Caco-2 (cell line): Measurements from ENCODE around the gene ECHS1. TPM values are rescaled to one million over a fixed set of nuclear protein-coding genes. Genes with fewer than 3 reads are reported as not detected.
A peak's percentile ranks its signal among the peaks of the same experiment; 100 is the strongest.
"Not testable (repeated sequence)": the region's sequence is repeated elsewhere in the genome, so short reads cannot be mapped to it uniquely, and the experiment has no call there.

Source experiments
- BruUV-seq: library from RNA; stranded (reverse); fragments of 400-500 nt; replicated peaks from 2 replicates; lab custom pipeline; 2021; lab: Mats Ljungman, UMichigan
- CTCF ChIA-PET: fragments of 300-600 bp; sonication (Branson Sonifier 250); formaldehyde crosslinking; loops from one replicate; lab custom pipeline; 2022; ENCODE audit warnings: antibody characterized with exemption; lab: Charles Lee
- POLR2A ChIA-PET: fragments of 300-600 bp; sonication (Branson Sonifier 250); formaldehyde crosslinking; loops from one replicate; lab custom pipeline; 2022; ENCODE audit warnings: antibody characterized with exemption; lab: Charles Lee
- DNase-seq, 2 experiments: peaks; one replicate each; pipeline versions ENCODE4 v3.0.0 to v3.0.0-alpha.2; 2020 to 2022
- H3K27me3 ChIP-seq: replicated peaks from 2 replicates; pipeline ENCODE4 v1.6.0; 2011; ENCODE audit warnings: low read length; ENCODE audit not compliant: control insufficient read depth, insufficient read depth
- H3K36me3 ChIP-seq: 2 replicates; pipeline ENCODE4 v1.5.1; 2011; ENCODE audit warnings: low read length; ENCODE audit not compliant: control insufficient read depth, insufficient read depth
- H3K4me1 ChIP-seq: fragments of 250-450 bp; sonication (Bioruptor Pico); 2 replicates; pipeline ENCODE4 v1.5.1; 2020; ENCODE audit warnings: mild to moderate bottlenecking
- H3K4me3 ChIP-seq: 2 replicates; pipeline ENCODE4 v1.5.1; 2011; ENCODE audit warnings: low read depth, mild to moderate bottlenecking, control low read depth, low read length
- H3K9me3 ChIP-seq: fragments of 250-450 bp; sonication (Bioruptor Pico); 2 replicates; pipeline ENCODE4 v1.5.1; 2020; ENCODE audit warnings: mild to moderate bottlenecking, moderate library complexity
- H3K27ac Mint-ChIP-seq: one replicate; pipeline ENCODE4 v1.8.0; 2022; ENCODE audit warnings: mixed read lengths; ENCODE audit not compliant: unreplicated experiment
- H3K27me3 Mint-ChIP-seq: one replicate; pipeline ENCODE4 v1.8.0; 2022; ENCODE audit warnings: mixed read lengths; ENCODE audit not compliant: insufficient read depth, unreplicated experiment
- H3K36me3 Mint-ChIP-seq: one replicate; pipeline ENCODE4 v1.8.0; 2022; ENCODE audit warnings: mild to moderate bottlenecking, mixed read lengths; ENCODE audit not compliant: insufficient read depth, unreplicated experiment
- H3K4me1 Mint-ChIP-seq: one replicate; pipeline ENCODE4 v1.8.0; 2022; ENCODE audit warnings: low read depth, mixed read lengths; ENCODE audit not compliant: unreplicated experiment
- H3K4me3 Mint-ChIP-seq: one replicate; pipeline ENCODE4 v1.8.0; 2022; ENCODE audit warnings: mild to moderate bottlenecking, moderate library complexity, mixed read lengths; ENCODE audit not compliant: unreplicated experiment
- H3K9me3 Mint-ChIP-seq: one replicate; pipeline ENCODE4 v1.8.0; 2022; ENCODE audit warnings: mixed read lengths; ENCODE audit not compliant: unreplicated experiment
- CTCF ChIP-seq, 2 experiments: fragments of 200-600 bp in 1 of 2; IDR thresholded peaks; 1 replicate in 1 of 2; 2 replicates in 1 of 2; pipeline versions ENCODE4 v1.5.1 to v1.8.0; 2011 to 2022; ENCODE audit warnings: antibody characterized with exemption in 1 of 2, control low read depth in 1 of 2, inconsistent platforms in 1 of 2, low read depth in 1 of 2, low read length in 1 of 2, mild to moderate bottlenecking in 1 of 2, moderate library complexity in 1 of 2; ENCODE audit not compliant: insufficient read depth in 1 of 2, severe bottlenecking in 1 of 2, unreplicated experiment in 1 of 2
- intact Hi-C: fragments of 100-400 bp; cut with micrococcal nuclease; formaldehyde crosslinking; loops from one replicate; pipeline ENCODE4 v1.10.0; 2022; ENCODE audit not compliant: unreplicated experiment
- total RNA-seq: library from RNA; stranded (reverse); gene quantifications from 2 replicates; pipeline ENCODE4 v1.2.3, GENCODE V29; 2022

Gene ECHS1
- total RNA-seq, 1 experiment from 2014 or later, result 247 TPM

DNA sequence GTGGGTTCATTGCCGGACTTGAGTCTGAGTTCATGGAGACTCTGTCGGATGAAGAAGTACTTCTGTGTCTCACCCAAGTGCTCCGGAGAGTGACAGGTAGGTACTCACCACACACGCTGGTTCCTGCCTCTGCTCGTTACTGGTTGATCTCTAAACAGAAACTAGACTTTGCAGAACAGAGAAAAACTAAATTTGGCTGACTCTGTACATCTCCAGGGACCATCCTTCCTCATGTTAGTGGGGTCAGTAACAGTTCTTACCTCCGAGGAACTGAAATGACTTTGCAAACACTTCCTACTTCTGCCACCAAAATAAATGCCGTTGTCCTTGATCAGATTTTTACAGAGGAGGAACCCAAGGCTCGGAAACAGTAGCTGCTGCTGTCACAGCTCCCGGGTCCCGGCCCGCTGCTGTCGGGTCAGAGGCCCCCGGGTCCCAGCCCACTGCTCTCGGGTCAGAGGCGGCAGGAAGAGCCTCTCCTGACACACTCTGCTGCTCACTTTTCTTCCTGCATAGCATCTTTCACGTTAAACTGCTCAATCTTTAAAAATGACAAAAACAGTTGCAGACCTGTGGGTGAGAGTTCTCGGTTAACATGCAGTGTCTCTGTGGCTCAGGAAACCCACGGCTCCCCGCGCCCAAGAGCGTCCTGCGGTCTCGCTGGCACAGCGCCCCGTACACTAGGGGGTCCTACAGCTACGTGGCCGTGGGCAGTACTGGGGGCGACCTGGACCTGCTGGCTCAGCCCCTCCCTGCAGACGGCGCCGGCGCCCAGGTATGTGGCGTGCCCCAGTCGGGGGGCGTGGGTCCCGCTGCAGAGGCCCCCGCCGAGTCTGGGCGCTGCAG, 16.0 kb upstream of the ECHS1 start:
- DNase-seq, result peak in 1 of 2 experiments; percentile 25
- H3K4me1 ChIP-seq, result peaks cover 8% of the 10 kb centered on the region; the same call in 1 of the 2 replicates
- H3K9me3 ChIP-seq, result no peaks in the 10 kb centered on the region
- POLR2A ChIA-PET, result no interaction called here
- peaks cover 20% of the 10 kb centered on the region for H3K36me3 Mint-ChIP-seq
- intact Hi-C loops, result no loop called here
- H3K4me3 ChIP-seq, result no peak overlapping the region
- H3K9me3 Mint-ChIP-seq, result no peaks in the 10 kb centered on the region
- H3K27ac Mint-ChIP-seq, result no peak overlapping the region
- no peaks in the 10 kb centered on the region; the same call in 1 of the 2 replicates for H3K36me3 ChIP-seq
- H3K27me3 ChIP-seq, result no peaks in the 10 kb centered on the region
- no peaks in the 10 kb centered on the region for H3K4me1 Mint-ChIP-seq
- no peak overlapping the region for H3K4me3 Mint-ChIP-seq
- H3K27me3 Mint-ChIP-seq, result no peaks in the 10 kb centered on the region
- no TSS peak for BruUV-seq
- CTCF ChIA-PET, result no interaction called here
- no peak for TF ChIP-seq CTCF (IDR thresholded peaks at IDR 0.05; ENCODE audit: insufficient read depth in 1 of 2, low read depth in 1 of 2, low read length in 1 of 2, severe bottlenecking in 1 of 2, unreplicated experiment in 1 of 2)

- no peak for TF ChIP-seq CTCF (IDR thresholded peaks at IDR 0.05; ENCODE audit: insufficient read depth in 1 of 2, low read depth in 1 of 2, low read length in 1 of 2, severe bottlenecking in 1 of 2, unreplicated experiment in 1 of 2)
- Mint-ChIP-seq H3K4me3 (no peak overlapping the region), H3K9me3 (no peaks in the 10 kb centered on the region), H3K27ac (no peak overlapping the region), H3K4me1 (no peaks in the 10 kb centered on the region), H3K36me3 (peaks cover 12% of the 10 kb centered on the region), H3K27me3 (no peaks in the 10 kb centered on the region)
- Histone ChIP-seq H3K36me3 (no peaks in the 10 kb centered on the region; the same call in 1 of the 2 replicates), H3K4me1 (peaks cover 8% of the 10 kb centered on the region; the same call in 1 of the 2 replicates), H3K9me3 (no peaks in the 10 kb centered on the region), H3K4me3 (no peak overlapping the region), H3K27me3 (no peaks in the 10 kb centered on the region)
- intact Hi-C loops, result no loop called here
- BruUV-seq, result no TSS peak
- ChIA-PET CTCF (no interaction called here), POLR2A (no interaction called here)
- peak in 1 of 2 experiments; percentile 21 for DNase-seq
Observed at GRCh38 chr10:133388236-133388972, 15.2 kb upstream of the ECHS1 start.

GRCh38 chr10:133386951-133387350, 13.8 kb upstream of the ECHS1 start:
- H3K36me3 Mint-ChIP-seq, H3K36me3 ChIP-seq, H3K4me1 Mint-ChIP-seq, H3K9me3 ChIP-seq, intact Hi-C loops, H3K27me3 Mint-ChIP-seq, CTCF ChIA-PET, DNase-seq, H3K4me3 ChIP-seq, BruUV-seq, H3K4me3 Mint-ChIP-seq, H3K9me3 Mint-ChIP-seq, POLR2A ChIA-PET, H3K27ac Mint-ChIP-seq, H3K4me1 ChIP-seq, H3K27me3 ChIP-seq: not testable (repeated sequence)
